OCI-LY3 (cell line): Measurements from ENCODE around the gene KYAT1.

Experiments
- H2AFZ ChIP-seq: fragments of 200-600, 300-600 bp; shearing (Covaris generic); 2 replicates; pipeline ENCODE4 v1.6.0; 2014; ENCODE audit warnings: antibody characterized with exemption, low read depth, low read length
- H3K27ac ChIP-seq: fragments of 200-600, 300-600 bp; sonication (generic); 2 replicates; pipeline ENCODE4 v1.5.1; 2014; ENCODE audit warnings: mild to moderate bottlenecking, low read length, moderate library complexity, mixed read lengths
- H3K27me3 ChIP-seq: fragments of 200-600, 300-600 bp; sonication (generic); 2 replicates; pipeline ENCODE4 v1.6.1; 2014; ENCODE audit warnings: low read depth, low read length, mixed read lengths
- H3K36me3 ChIP-seq: fragments of 200-600, 300-600 bp; sonication (generic); replicated peaks from 2 replicates; pipeline ENCODE3; 2014; ENCODE audit warnings: low read depth, low read length, mixed read lengths
- H3K4me1 ChIP-seq: fragments of 300-600, 200-600 bp; sonication (generic); 2 replicates; pipeline ENCODE4 v1.6.1; 2014; ENCODE audit warnings: low read length, mixed read lengths
- H3K4me2 ChIP-seq: fragments of 200-600, 300-600 bp; sonication (generic); 2 replicates; pipeline ENCODE4 v1.6.1; 2014; ENCODE audit warnings: low read length, mixed read lengths
- H3K4me3 ChIP-seq: fragments of 300-600, 200-600 bp; sonication (generic); 2 replicates; pipeline ENCODE4 v1.5.1; 2014; ENCODE audit warnings: antibody characterized with exemption, mild to moderate bottlenecking, low read length, moderate library complexity
- H3K79me2 ChIP-seq: fragments of 300-600, 200-600 bp; shearing (Covaris generic); 2 replicates; pipeline ENCODE4 v1.6.1; 2014; ENCODE audit warnings: mild to moderate bottlenecking, low read length, mixed read lengths
- H3K9ac ChIP-seq: fragments of 300-600, 200-600 bp; shearing (Covaris generic); 2 replicates; pipeline ENCODE4 v1.6.0; 2014; ENCODE audit warnings: mild to moderate bottlenecking, low read length, moderate library complexity
- H3K9me3 ChIP-seq: fragments of 200-600, 300-600 bp; shearing (Covaris generic); 2 replicates; pipeline ENCODE4 v1.6.1; 2014; ENCODE audit warnings: low read length, mixed read lengths; ENCODE audit not compliant: insufficient read depth
- H4K20me1 ChIP-seq: fragments of 200-600, 300-600 bp; sonication (generic); 2 replicates; pipeline ENCODE4 v1.6.1; 2016; ENCODE audit warnings: low read length, mixed read lengths; ENCODE audit not compliant: insufficient read depth
- CTCF ChIP-seq: fragments of 200-600, 300-600 bp; sonication (generic); IDR thresholded peaks from 2 replicates; pipeline ENCODE4 v1.5.1; 2014; ENCODE audit warnings: antibody characterized with exemption, low read length, low read depth
- EZH2phosphoT487 ChIP-seq: fragments of 200-600 bp; shearing (Covaris generic); IDR thresholded peaks from 2 replicates; pipeline ENCODE4 v1.6.1; 2018; ENCODE audit warnings: antibody characterized with exemption, mixed run types, low read depth

Gene KYAT1

GRCh38 chr9:128807827-128808226, 73.9 kb downstream of the KYAT1 start:
- no peak overlapping the region for H3K4me2 ChIP-seq
- no peak overlapping the region for H2AFZ ChIP-seq
- no peaks in the 10 kb centered on the region for H4K20me1 ChIP-seq
- no peak overlapping the region for H3K27ac ChIP-seq
- H3K9ac ChIP-seq: no peak overlapping the region
- H3K27me3 ChIP-seq: no peaks in the 10 kb centered on the region
- H3K4me3 ChIP-seq: no peak overlapping the region
- no peaks in the 10 kb centered on the region for H3K4me1 ChIP-seq
- no peaks in the 10 kb centered on the region for H3K9me3 ChIP-seq
- H3K36me3 ChIP-seq: peaks cover 16% of the 10 kb centered on the region
- no peaks in the 10 kb centered on the region for H3K79me2 ChIP-seq
- TF ChIP-seq EZH2phosphoT487: no peak
- TF ChIP-seq CTCF: no peak

GRCh38 chr9:128805661-128806060, 76.1 kb downstream of the KYAT1 start:
- Histone ChIP-seq H3K27me3 (no peaks in the 10 kb centered on the region), H3K9me3 (no peaks in the 10 kb centered on the region), H2AFZ (no peak overlapping the region), H3K4me3 (no peak overlapping the region), H4K20me1 (no peaks in the 10 kb centered on the region), H3K4me1 (no peaks in the 10 kb centered on the region), H3K79me2 (no peaks in the 10 kb centered on the region), H3K9ac (no peak overlapping the region), H3K4me2 (no peak overlapping the region), H3K27ac (no peak overlapping the region), H3K36me3 (peaks cover 16% of the 10 kb centered on the region)
- TF ChIP-seq CTCF (no peak), EZH2phosphoT487 (no peak)

- no peak overlapping the region for H2AFZ ChIP-seq
- no peaks in the 10 kb centered on the region for H4K20me1 ChIP-seq
Measured at GRCh38 chr9:128802482-128802881, 79.3 kb downstream of the KYAT1 start.

GRCh38 chr9:128800061-128800460, 81.7 kb downstream of the KYAT1 start:
- Histone ChIP-seq H4K20me1 (no peaks in the 10 kb centered on the region), H2AFZ (no peak overlapping the region), H3K27me3 (no peaks in the 10 kb centered on the region), H3K27ac (no peak overlapping the region), H3K4me1 (no peaks in the 10 kb centered on the region), H3K4me3 (no peak overlapping the region), H3K9me3 (no peaks in the 10 kb centered on the region), H3K4me2 (no peak overlapping the region), H3K79me2 (no peaks in the 10 kb centered on the region), H3K36me3 (peaks cover 12% of the 10 kb centered on the region), H3K9ac (no peak overlapping the region)
- TF ChIP-seq CTCF: no peak
- TF ChIP-seq EZH2phosphoT487: no peak

More at GRCh38 chr9:128802482-128802881, 79.3 kb downstream of the KYAT1 start:
- Histone ChIP-seq H3K9ac (no peak overlapping the region), H3K36me3 (peaks cover 20% of the 10 kb centered on the region), H3K27ac (no peak overlapping the region), H3K4me2 (no peak overlapping the region), H3K27me3 (no peaks in the 10 kb centered on the region), H3K79me2 (no peaks in the 10 kb centered on the region), H3K4me1 (no peaks in the 10 kb centered on the region), H3K9me3 (no peaks in the 10 kb centered on the region), H3K4me3 (no peak overlapping the region)
- no peak for TF ChIP-seq EZH2phosphoT487
- no peak for TF ChIP-seq CTCF
